CD4-positive, alpha-beta T cell treated with Interferon alpha-2 for 1 hour (primary cell): ENCODE data around the gene DCAF15.

ENCODE experiments used
- DNase-seq, 2 donors: peaks; one replicate each; pipeline ENCODE4 v3.0.0-alpha.2; 2020 to 2022

Gene DCAF15

GRCh38 chr19:13931391-13932148 lies 20.7 kb upstream of the DCAF15 start:
- DNase-seq = no peak

DNA sequence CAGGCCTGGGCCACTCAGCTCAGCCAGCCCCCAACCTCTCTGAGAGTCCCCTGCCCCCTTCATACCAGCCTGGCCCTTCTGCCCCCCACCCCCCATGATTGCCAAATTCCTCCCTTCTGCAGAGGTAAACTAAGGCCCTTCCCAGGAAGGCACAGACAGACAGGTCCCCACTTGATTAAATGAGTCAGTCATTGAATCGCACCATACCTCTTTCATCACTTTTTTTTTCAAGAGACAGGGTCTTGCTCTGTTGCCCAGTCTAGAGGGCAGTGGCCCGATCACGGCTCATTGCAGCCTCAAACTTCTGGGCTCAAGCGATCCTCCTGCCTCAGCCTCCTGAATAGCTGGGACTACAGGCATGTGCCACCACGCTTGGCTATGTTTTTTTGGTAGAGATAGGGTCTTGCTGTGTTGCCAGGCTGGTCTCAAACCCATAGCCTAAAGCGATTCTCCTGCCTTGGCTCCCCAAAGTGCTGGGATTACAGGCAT lies 20.1 kb upstream of the DCAF15 start:
- no peak for DNase-seq

- no peak for DNase-seq
These were observed 19.4 kb upstream of the DCAF15 start for GRCh38 chr19:13932911-13933393.

DNA sequence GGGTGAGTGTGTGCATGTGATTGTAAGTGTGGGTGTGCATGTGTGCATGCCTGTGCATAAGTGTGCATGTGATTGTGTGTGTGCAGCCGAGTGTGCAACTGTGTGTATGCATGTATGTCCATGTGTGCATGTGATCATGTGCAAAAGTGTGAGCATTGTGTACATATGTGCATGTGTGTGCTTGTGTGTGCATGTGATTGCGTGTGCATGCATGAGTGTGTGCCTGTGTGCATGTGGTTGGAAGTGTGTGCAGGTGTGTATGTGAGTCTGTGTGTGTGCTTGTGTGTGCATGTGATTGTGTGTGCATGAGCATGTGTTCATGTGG lies 17.6 kb upstream of the DCAF15 start:
- no peak for DNase-seq

GRCh38 chr19:13935765-13936510 lies 16.4 kb upstream of the DCAF15 start:
- no peak for DNase-seq

GRCh38 chr19:13937479-13938300 lies 14.6 kb upstream of the DCAF15 start:
- DNase-seq = no peak

- no peak for DNase-seq
These were observed 13.8 kb upstream of the DCAF15 start, which contains the start of gene PODNL1 for GRCh38 chr19:13938301-13939064. Gene PODNL1, minus strand, starts transcription at chr19:13938417. Its CDS starts 236 bp downstream, at chr19:13938181.

- no peak for DNase-seq
These were observed 10.2 kb upstream of the DCAF15 start for GRCh38 chr19:13942023-13942684.

- DNase-seq = no peak
These were observed 5.9 kb upstream of the DCAF15 start for GRCh38 chr19:13946414-13946813.

DNA sequence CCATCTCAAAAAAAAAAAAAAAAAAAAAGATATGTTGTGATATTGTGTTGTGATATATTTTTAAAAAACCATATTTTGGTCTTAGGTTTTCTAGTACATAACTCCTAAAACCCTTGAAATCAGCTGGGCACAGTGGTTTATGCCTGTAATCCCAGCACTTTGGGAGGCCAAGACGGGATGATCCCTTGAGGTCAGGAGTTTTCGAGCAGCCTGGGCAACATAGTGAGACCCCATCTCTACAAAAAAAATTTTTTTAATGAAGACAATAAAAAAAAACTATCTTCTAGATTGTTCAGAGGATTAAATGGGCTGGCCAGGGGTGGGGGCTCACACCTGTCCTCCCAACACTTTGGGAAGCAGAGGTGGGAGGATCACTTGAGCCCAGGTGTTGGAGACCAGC lies 1.3 kb upstream of the DCAF15 start:
- no peak for DNase-seq

DNA sequence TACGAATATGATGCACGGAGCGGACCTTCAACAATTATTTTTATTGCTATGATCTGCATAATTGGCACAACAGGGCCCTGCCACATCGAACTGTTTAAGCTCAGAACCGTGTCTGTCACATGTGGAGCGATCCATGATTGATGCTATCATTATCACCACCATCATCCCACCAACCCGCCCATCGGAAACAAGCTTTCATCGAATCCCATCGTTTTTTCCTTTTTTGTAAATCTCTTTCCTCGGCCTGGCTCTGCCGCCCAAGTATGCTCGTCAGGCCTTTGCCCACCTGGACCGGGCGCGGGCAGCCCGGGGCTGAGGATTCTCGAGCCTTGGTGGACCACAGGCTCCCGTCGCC lies 533 bp upstream of the DCAF15 start:
- DNase-seq = no peak

DNA sequence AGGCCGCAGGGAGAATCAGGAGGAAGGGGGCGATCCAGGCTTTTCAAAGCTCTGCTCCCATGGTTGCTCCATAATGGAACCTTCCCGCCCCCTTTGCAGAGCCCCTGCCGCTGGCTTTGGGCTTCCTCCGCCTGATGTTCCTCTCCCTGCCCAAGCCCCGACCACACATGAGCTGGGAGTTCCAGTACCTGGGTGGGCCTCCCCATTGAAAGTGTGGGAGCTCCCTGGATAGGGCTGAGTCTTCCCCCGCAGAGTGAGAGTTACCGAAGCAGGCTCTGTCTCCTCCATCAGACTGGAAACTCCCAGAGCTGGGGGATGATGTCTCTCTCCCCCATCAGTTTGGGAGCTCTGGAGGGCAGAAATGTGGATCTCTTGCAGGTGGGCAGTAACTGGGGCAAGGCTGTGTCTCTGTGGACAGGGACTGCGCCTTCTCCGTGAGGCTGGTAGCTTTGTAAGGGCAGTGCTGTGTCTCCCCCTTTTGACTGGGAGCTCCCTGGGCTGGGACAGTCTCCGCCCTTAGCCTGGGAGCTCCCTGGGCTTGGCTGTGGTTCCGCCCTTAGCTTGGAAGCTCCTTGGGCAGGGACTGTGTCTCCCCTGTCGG lies 722 bp downstream of the DCAF15 start:
- DNase-seq = no peak

DNA sequence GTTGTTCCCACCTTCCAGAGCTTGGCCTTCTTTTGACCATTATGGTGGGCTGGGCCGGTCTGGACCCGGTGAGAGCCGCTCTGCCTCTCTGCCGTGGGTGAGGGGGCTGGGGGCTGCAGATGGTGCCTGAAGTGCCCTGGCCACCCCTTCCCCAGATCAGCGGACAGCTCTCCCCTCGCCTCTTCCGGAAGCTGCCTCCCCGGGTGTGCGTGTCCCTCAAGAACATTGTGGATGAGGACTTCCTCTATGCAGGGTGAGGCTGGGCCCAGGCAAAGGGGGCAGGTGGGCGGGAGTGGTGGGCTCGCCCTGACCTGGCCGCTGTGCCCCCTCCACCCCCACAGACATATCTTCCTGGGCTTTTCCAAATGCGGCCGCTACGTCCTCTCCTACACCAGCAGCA lies 1.9 kb downstream of the DCAF15 start:
- no peak for DNase-seq

GRCh38 chr19:13955662-13956364 lies 3.5 kb downstream of the DCAF15 start:
- DNase-seq = no peak

- DNase-seq = no peak
These were observed 4.0 kb downstream of the DCAF15 start for GRCh38 chr19:13956365-13956744.

DNA sequence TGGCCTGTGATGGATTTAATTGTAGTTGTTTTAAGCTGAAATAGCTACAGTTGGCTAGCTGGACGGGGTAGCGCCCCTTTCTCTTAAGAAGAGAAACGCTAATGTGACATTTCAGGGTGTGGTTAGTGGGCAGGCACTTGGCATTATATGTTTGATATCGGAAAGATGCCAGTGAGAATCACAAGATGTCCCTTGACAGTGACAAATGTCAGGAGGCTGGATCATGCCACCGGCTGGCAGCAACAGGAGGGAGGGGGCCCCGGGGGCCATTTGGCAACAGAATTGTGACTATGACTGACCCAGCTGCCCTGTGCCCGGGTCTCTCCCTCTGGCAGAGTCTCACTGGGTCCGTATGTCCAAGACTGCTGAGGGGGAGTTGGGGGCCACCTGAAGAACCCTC lies 4.7 kb downstream of the DCAF15 start:
- DNase-seq = no peak

- DNase-seq = no peak
These were observed 5.7 kb downstream of the DCAF15 start for GRCh38 chr19:13958043-13958442.

DNA sequence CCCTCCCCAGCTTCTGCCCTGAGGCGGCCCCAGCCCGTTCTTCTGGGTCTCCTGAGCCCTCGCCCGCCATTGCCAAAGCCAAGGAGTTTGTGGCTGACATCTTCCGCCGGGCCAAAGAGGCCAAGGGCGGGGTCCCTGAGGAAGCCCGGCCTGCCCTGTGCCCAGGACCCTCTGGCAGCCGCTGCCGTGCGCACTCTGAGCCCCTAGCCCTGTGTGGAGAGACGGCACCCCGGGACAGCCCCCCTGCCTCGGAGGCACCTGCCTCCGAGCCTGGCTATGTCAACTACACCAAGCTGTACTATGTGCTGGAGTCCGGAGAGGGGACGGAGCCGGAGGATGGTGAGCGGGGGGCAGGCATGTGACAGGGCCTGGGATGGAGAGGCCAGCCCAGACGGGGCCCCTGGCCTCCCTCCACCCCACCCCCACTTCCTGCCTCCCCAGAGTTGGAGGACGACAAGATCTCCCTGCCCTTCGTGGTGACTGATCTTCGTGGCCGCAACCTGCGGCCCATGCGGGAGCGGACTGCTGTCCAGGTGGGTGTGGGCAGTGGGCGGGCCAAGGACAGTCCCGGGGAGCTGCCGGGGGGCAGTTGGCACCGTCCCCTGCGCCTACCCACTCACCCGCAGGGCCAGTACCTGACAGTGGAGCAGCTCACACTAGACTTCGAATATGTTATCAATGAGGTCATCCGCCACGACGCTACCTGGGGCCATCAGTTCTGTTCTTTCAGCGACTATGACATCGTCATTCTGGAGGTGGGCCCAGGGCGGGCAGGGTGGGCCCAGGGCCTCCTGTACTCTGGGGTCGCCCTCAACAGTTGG lies 7.0 kb downstream of the DCAF15 start:
- no peak for DNase-seq

- DNase-seq = peak in 1 of 2 donors; percentile 43
These were observed 7.9 kb downstream of the DCAF15 start for GRCh38 chr19:13959962-13960862.
